ENCODE results near the gene SPINT4.

GRCh38 chr20:45704969-45705637, 17.0 kb upstream of the SPINT4 start, which contains the start of gene WFDC10B:
- TF ChIP-seq EZH2 (IDR thresholded peaks at IDR 0.05; ENCODE audit: insufficient read depth, poor library complexity, severe bottlenecking) (no peak), EZH2phosphoT487 (IDR thresholded peaks at IDR 0.05; ENCODE audit: insufficient read depth, low read depth) (no peak)

Data from GM23248 (cell line).